Loucy (cell line): ENCODE results near the gene PTCH1.

Experiments
- H2AFZ ChIP-seq: fragments of 200-600 bp; sonication (generic); 2 replicates; pipeline ENCODE4 v1.6.0; 2016; ENCODE audit warnings: antibody characterized with exemption, mild to moderate bottlenecking, low read length, moderate library complexity
- H3F3A ChIP-seq: fragments of 200-600 bp; 2 replicates; pipeline ENCODE4 v1.6.0; 2016; ENCODE audit warnings: antibody characterized with exemption, low read depth, mild to moderate bottlenecking
- H3K27me3 ChIP-seq: fragments of 200-600 bp; sonication (generic); 2 replicates; pipeline ENCODE4 v1.6.1; 2014; ENCODE audit warnings: low read length, mild to moderate bottlenecking; ENCODE audit not compliant: insufficient read depth, poor library complexity, severe bottlenecking
- H3K36me3 ChIP-seq: fragments of 200-600 bp; sonication (generic); 2 replicates; pipeline ENCODE4 v1.6.1; 2016; ENCODE audit warnings: low read length; ENCODE audit not compliant: insufficient read depth
- H3K4me1 ChIP-seq: fragments of 200-600 bp; sonication (generic); 2 replicates; pipeline ENCODE4 v1.5.1; 2014; ENCODE audit warnings: low read length, mild to moderate bottlenecking; ENCODE audit not compliant: insufficient read depth, poor library complexity, severe bottlenecking
- H3K4me2 ChIP-seq: fragments of 200-600 bp; sonication (generic); 2 replicates; pipeline ENCODE4 v1.6.0; 2014; ENCODE audit warnings: antibody characterized with exemption, low read length, low read depth, mild to moderate bottlenecking; ENCODE audit not compliant: poor library complexity, severe bottlenecking
- H3K4me3 ChIP-seq: fragments of 200-600 bp; sonication (generic); 2 replicates; pipeline ENCODE4 v1.5.1; 2014; ENCODE audit warnings: low read length, mild to moderate bottlenecking, mixed read lengths; ENCODE audit not compliant: poor library complexity, severe bottlenecking
- H3K79me2 ChIP-seq: fragments of 200-600 bp; sonication (generic); 2 replicates; pipeline ENCODE4 v1.6.1; 2014; ENCODE audit warnings: low read length; ENCODE audit not compliant: insufficient read depth
- H3K9ac ChIP-seq: fragments of 200-600 bp; sonication (generic); 2 replicates; pipeline ENCODE4 v1.6.0; 2014; ENCODE audit warnings: mild to moderate bottlenecking, low read depth, low read length, moderate library complexity; ENCODE audit not compliant: poor library complexity, severe bottlenecking
- H3K9me2 ChIP-seq: fragments of 200-600 bp; sonication (generic); replicated peaks from 2 replicates; pipeline ENCODE4 v1.6.1; 2016; ENCODE audit warnings: low read depth, low read length, mixed read lengths
- H3K9me3 ChIP-seq: fragments of 200-600 bp; sonication (generic); 2 replicates; pipeline ENCODE4 v1.6.1; 2014; ENCODE audit warnings: mild to moderate bottlenecking, antibody characterized with exemption, low read length, low read depth; ENCODE audit not compliant: insufficient read depth
- H4K20me1 ChIP-seq: fragments of 200-600 bp; sonication (generic); 2 replicates; pipeline ENCODE4 v1.6.0; 2014; ENCODE audit warnings: antibody characterized with exemption, low read length, mild to moderate bottlenecking; ENCODE audit not compliant: insufficient read depth, poor library complexity, severe bottlenecking
- EZH2phosphoT487 ChIP-seq: fragments of 200-600 bp; IDR thresholded peaks from 2 replicates; pipeline ENCODE4 v1.6.1; 2018; ENCODE audit warnings: antibody characterized with exemption, mild to moderate bottlenecking, moderate library complexity, borderline replicate concordance
- TF ChIP-seq, protein P1 (sequence below): fragments of 200-600 bp; sonication (generic); conservative IDR thresholded peaks from 2 replicates; pipeline ENCODE4 v1.5.1; 2014; ENCODE audit warnings: mild to moderate bottlenecking, antibody characterized with exemption, low read length

The PTCH1 gene

DNA sequence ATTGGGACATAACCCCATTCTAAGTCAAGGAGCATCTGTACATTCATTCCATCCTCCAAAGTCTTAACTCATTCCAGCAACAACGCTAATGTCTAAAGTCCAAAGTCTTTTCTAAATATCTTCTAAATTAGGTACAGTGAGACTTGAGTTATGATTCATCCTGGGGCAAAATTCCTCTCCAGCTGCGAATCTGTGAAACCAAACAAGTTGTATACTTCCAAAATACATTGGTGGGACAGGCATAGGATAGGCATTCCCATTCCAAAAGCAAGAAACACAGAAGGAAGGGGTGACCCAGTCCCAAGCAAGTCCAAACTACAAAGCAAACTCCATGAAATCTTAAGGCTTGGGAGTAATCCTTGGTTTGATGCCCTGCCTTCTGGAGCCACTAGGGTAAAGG, 101.6 kb downstream of the PTCH1 start:
- H3K79me2 ChIP-seq = no peaks in the 10 kb centered on the region
- no peaks in the 10 kb centered on the region for H3F3A ChIP-seq
- peaks cover 3% of the 10 kb centered on the region for H3K4me1 ChIP-seq
- no peak overlapping the region for H3K9ac ChIP-seq
- no peaks in the 10 kb centered on the region for H3K9me2 ChIP-seq
- no peak overlapping the region for H3K4me3 ChIP-seq
- no peaks in the 10 kb centered on the region for H3K27me3 ChIP-seq
- no peak for TF ChIP-seq EZH2phosphoT487
- TF ChIP-seq, protein P1, sequence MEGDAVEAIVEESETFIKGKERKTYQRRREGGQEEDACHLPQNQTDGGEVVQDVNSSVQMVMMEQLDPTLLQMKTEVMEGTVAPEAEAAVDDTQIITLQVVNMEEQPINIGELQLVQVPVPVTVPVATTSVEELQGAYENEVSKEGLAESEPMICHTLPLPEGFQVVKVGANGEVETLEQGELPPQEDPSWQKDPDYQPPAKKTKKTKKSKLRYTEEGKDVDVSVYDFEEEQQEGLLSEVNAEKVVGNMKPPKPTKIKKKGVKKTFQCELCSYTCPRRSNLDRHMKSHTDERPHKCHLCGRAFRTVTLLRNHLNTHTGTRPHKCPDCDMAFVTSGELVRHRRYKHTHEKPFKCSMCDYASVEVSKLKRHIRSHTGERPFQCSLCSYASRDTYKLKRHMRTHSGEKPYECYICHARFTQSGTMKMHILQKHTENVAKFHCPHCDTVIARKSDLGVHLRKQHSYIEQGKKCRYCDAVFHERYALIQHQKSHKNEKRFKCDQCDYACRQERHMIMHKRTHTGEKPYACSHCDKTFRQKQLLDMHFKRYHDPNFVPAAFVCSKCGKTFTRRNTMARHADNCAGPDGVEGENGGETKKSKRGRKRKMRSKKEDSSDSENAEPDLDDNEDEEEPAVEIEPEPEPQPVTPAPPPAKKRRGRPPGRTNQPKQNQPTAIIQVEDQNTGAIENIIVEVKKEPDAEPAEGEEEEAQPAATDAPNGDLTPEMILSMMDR = no peak
- no peaks in the 10 kb centered on the region for H3K36me3 ChIP-seq
- no peaks in the 10 kb centered on the region for H3K9me3 ChIP-seq
- H2AFZ ChIP-seq = no peak overlapping the region
- no peaks in the 10 kb centered on the region for H4K20me1 ChIP-seq
- H3K4me2 ChIP-seq = no peak overlapping the region

GRCh38 chr9:95413793-95414192, 103.0 kb downstream of the PTCH1 start:
- H3F3A ChIP-seq = no peaks in the 10 kb centered on the region
- no peaks in the 10 kb centered on the region for H3K9me3 ChIP-seq
- no peak overlapping the region for H3K9ac ChIP-seq
- H3K79me2 ChIP-seq = no peaks in the 10 kb centered on the region
- no peak overlapping the region for H2AFZ ChIP-seq
- TF ChIP-seq, protein P1 = no peak
- no peak for TF ChIP-seq EZH2phosphoT487
- H3K36me3 ChIP-seq = no peaks in the 10 kb centered on the region
- H3K9me2 ChIP-seq = no peaks in the 10 kb centered on the region
- no peaks in the 10 kb centered on the region for H3K27me3 ChIP-seq
- no peaks in the 10 kb centered on the region for H4K20me1 ChIP-seq
- H3K4me1 ChIP-seq = peaks cover 3% of the 10 kb centered on the region
- H3K4me3 ChIP-seq = no peak overlapping the region
- H3K4me2 ChIP-seq = no peak overlapping the region

- Histone ChIP-seq H2AFZ (no peak overlapping the region), H3K9me3 (no peaks in the 10 kb centered on the region), H3K4me1 (peaks cover 3% of the 10 kb centered on the region), H3K9ac (no peak overlapping the region), H3K27me3 (no peaks in the 10 kb centered on the region), H4K20me1 (no peaks in the 10 kb centered on the region), H3F3A (no peaks in the 10 kb centered on the region), H3K9me2 (no peaks in the 10 kb centered on the region), H3K79me2 (no peaks in the 10 kb centered on the region), H3K4me3 (no peak overlapping the region), H3K36me3 (no peaks in the 10 kb centered on the region), H3K4me2 (no peak overlapping the region)
- TF ChIP-seq EZH2phosphoT487 = no peak
- TF ChIP-seq, protein P1 = no peak
Observed at GRCh38 chr9:95411054-95411892, 105.5 kb downstream of the PTCH1 start.
